Activated CD4-positive, alpha-beta T cell treated with anti-CD3 and anti-CD28 coated beads, Interleukin-2, Interleukin-4, amounts not matched to agents 100 ng/mL and 50 ng/mL, durations not matched to agents 16 hours and 8 hours (primary cell): Measurements from ENCODE around the gene RAPGEF2.
"Not testable (repeated sequence)": the region's sequence is repeated elsewhere in the genome, so short reads cannot be mapped to it uniquely, and the experiment has no call there.

Source experiments
- DNase-seq: peaks from one replicate; pipeline ENCODE4 v3.0.0-alpha.2; 2020; ENCODE audit warnings: low spot score

RAPGEF2 gene

GRCh38 chr4:159374749-159375530 is 272.1 kb downstream of the RAPGEF2 start:
- no peak for DNase-seq

- DNase-seq: no peak
Observed at GRCh38 chr4:159376289-159376688, 273.4 kb downstream of the RAPGEF2 start.

- DNase-seq: no peak
Observed at GRCh38 chr4:159378056-159378616, 275.3 kb downstream of the RAPGEF2 start.

- DNase-seq: not testable (repeated sequence)
Observed at GRCh38 chr4:159379064-159379463, 276.2 kb downstream of the RAPGEF2 start.

GRCh38 chr4:159379836-159380235 is 277.0 kb downstream of the RAPGEF2 start:
- no peak for DNase-seq

GRCh38 chr4:159382856-159383561 is 280.1 kb downstream of the RAPGEF2 start:
- DNase-seq: no peak

- DNase-seq: no peak
Observed at GRCh38 chr4:159383562-159383931, 280.7 kb downstream of the RAPGEF2 start.

- DNase-seq: no peak
Observed at GRCh38 chr4:159384017-159384416, 281.1 kb downstream of the RAPGEF2 start.

- no peak for DNase-seq
Observed at GRCh38 chr4:159384632-159385031, 281.8 kb downstream of the RAPGEF2 start.

GRCh38 chr4:159386620-159387019 is 283.7 kb downstream of the RAPGEF2 start:
- DNase-seq: no peak

- no peak for DNase-seq
Observed at GRCh38 chr4:159389756-159390155, 286.9 kb downstream of the RAPGEF2 start.

GRCh38 chr4:159390648-159391047 is 287.8 kb downstream of the RAPGEF2 start:
- DNase-seq: no peak

GRCh38 chr4:159395693-159396092 is 292.8 kb downstream of the RAPGEF2 start:
- DNase-seq: no peak

- no peak for DNase-seq
Observed at GRCh38 chr4:159396151-159396550, 293.3 kb downstream of the RAPGEF2 start.

GRCh38 chr4:159398236-159398638 is 295.4 kb downstream of the RAPGEF2 start:
- no peak for DNase-seq

- DNase-seq: no peak
Observed at GRCh38 chr4:159400558-159401225, 297.8 kb downstream of the RAPGEF2 start.

GRCh38 chr4:159401226-159401712 is 298.4 kb downstream of the RAPGEF2 start:
- no peak for DNase-seq

- DNase-seq: no peak
Observed at GRCh38 chr4:159401791-159402380, 299.0 kb downstream of the RAPGEF2 start.
